SK-N-SH (cell line): Measurements from ENCODE around the gene GLB1L3. TPM values are rescaled to one million over a fixed set of nuclear protein-coding genes. Genes with fewer than 3 reads are reported as not detected.

ENCODE experiments used
- CTCF ChIA-PET: fragments of 300-600, 350-600 bp; formaldehyde crosslinking; extraction: SDS; loops from one replicate; lab custom pipeline; 2021; lab: Yijun Ruan, JAX
- POLR2A ChIA-PET: fragments of 350-600 bp; sonication (Branson Sonifier 250); formaldehyde crosslinking; extraction: SDS; loops from one replicate; lab custom pipeline; 2020; ENCODE audit warnings: antibody characterized with exemption, inconsistent platforms; lab: Yijun Ruan, JAX
- DNase-seq: peaks from one replicate; pipeline ENCODE4 v3.0.0; 2012
- H2AFZ ChIP-seq: fragments of 200-600 bp; sonication (generic); 2 replicates; pipeline ENCODE4 v1.8.1; 2016; ENCODE audit warnings: antibody characterized with exemption, mild to moderate bottlenecking, low read depth
- H3F3A ChIP-seq: fragments of 200-600 bp; sonication (generic); replicated peaks from 2 replicates; pipeline ENCODE3; 2016; ENCODE audit warnings: antibody characterized with exemption, mild to moderate bottlenecking; ENCODE audit not compliant: insufficient read depth
- H3K27ac ChIP-seq, 2 experiments: fragments of 200-500 bp in 1 of 2; fragments of 200-600 bp in 1 of 2; sonication (Bioruptor generic) in 1 of 2; sonication (generic), shearing (Covaris generic) in 1 of 2; 2 replicates each; pipeline versions ENCODE4 v1.5.1 to v1.6.1; 2014 to 2016; ENCODE audit warnings: low read depth in 2 of 2, inconsistent platforms in 1 of 2, low read length in 1 of 2, mild to moderate bottlenecking in 1 of 2, mixed read lengths in 1 of 2
- H3K27me3 ChIP-seq: fragments of 200-600 bp; sonication (generic), shearing (Covaris generic); 2 replicates; pipeline ENCODE4 v1.6.1; 2016; ENCODE audit warnings: mixed run types; ENCODE audit not compliant: insufficient read depth
- H3K36me3 ChIP-seq, 2 experiments: fragments of 200-500 bp in 1 of 2; fragments of 200-600 bp in 1 of 2; sonication (Bioruptor generic) in 1 of 2; sonication (generic) in 1 of 2; replicated peaks in 1 of 2; 2 replicates each; pipeline versions ENCODE3 to v1.5.1; 2014 to 2016; ENCODE audit warnings: low read length in 1 of 2, mild to moderate bottlenecking in 1 of 2; ENCODE audit not compliant: insufficient read depth in 2 of 2, control insufficient read depth in 1 of 2
- H3K4me1 ChIP-seq, 2 experiments: fragments of 200-500 bp in 1 of 2; fragments of 200-600 bp in 1 of 2; sonication (Bioruptor generic) in 1 of 2; sonication (generic), shearing (Covaris generic) in 1 of 2; 2 replicates each; pipeline versions ENCODE4 v1.5.1 to v1.6.1; 2014 to 2016; ENCODE audit warnings: low read depth in 1 of 2, low read length in 1 of 2, mixed run types in 1 of 2; ENCODE audit not compliant: insufficient read depth in 2 of 2, control insufficient read depth in 1 of 2
- H3K4me2 ChIP-seq: fragments of 200-600 bp; sonication (generic), shearing (Covaris generic); 2 replicates; pipeline ENCODE4 v1.6.1; 2017; ENCODE audit warnings: mixed run types
- H3K4me3 ChIP-seq, 2 experiments: fragments of 200-500 bp in 1 of 2; fragments of 200-600 bp in 1 of 2; sonication (Bioruptor generic) in 1 of 2; sonication (generic), shearing (Covaris generic) in 1 of 2; 2 replicates each; pipeline versions ENCODE4 v1.5.1 to v1.8.1; 2014 to 2016; ENCODE audit warnings: low read depth in 2 of 2, inconsistent platforms in 1 of 2, low read length in 1 of 2, mild to moderate bottlenecking in 1 of 2, mixed read lengths in 1 of 2, moderate library complexity in 1 of 2
- H3K79me2 ChIP-seq: fragments of 200-600 bp; sonication (generic); 2 replicates; pipeline ENCODE4 v1.8.1; 2017; ENCODE audit warnings: mild to moderate bottlenecking; ENCODE audit not compliant: insufficient read depth
- H3K9ac ChIP-seq: fragments of 200-600 bp; sonication (generic); 2 replicates; pipeline ENCODE4 v1.6.1; 2017; ENCODE audit warnings: mixed run types
- H3K9me2 ChIP-seq: fragments of 200-600 bp; sonication (generic); 2 replicates; pipeline ENCODE4 v1.6.1; 2017; ENCODE audit warnings: mixed run types
- H3K9me3 ChIP-seq: fragments of 200-600 bp; sonication (generic); 2 replicates; pipeline ENCODE4 v1.6.1; 2017; ENCODE audit warnings: mixed run types, mild to moderate bottlenecking, moderate library complexity
- H4K20me1 ChIP-seq: fragments of 200-600 bp; sonication (generic); 2 replicates; pipeline ENCODE4 v1.6.1; 2017; ENCODE audit warnings: mild to moderate bottlenecking, mixed run types; ENCODE audit not compliant: insufficient read depth
- CHD2 ChIP-seq: fragments of 150-350 bp; IDR thresholded peaks from 2 replicates; pipeline ENCODE4 v1.6.1; 2018; ENCODE audit warnings: low read length; ENCODE audit not compliant: partially characterized antibody
- CTCF ChIP-seq: fragments of 200-600 bp; sonication (generic); IDR thresholded peaks from 2 replicates; pipeline ENCODE4 v1.6.1; 2017; ENCODE audit warnings: antibody characterized with exemption, mild to moderate bottlenecking, moderate library complexity
- FOSL2 ChIP-seq: IDR thresholded peaks from 2 replicates; pipeline ENCODE4 v1.4.0; 2012; ENCODE audit warnings: low read depth, mild to moderate bottlenecking, moderate library complexity, borderline replicate concordance
- FOXJ3 ChIP-seq: sonication (generic); formaldehyde crosslinking; IDR thresholded peaks from 2 replicates; pipeline ENCODE4 v1.5.1; 2020; ENCODE audit warnings: mild to moderate bottlenecking, missing genetic modification reagents
- GATA2 ChIP-seq: sonication (generic); formaldehyde crosslinking; IDR thresholded peaks from 2 replicates; pipeline ENCODE4 v1.5.0; 2020; ENCODE audit warnings: mild to moderate bottlenecking, missing genetic modification reagents
- MAX ChIP-seq: IDR thresholded peaks from 2 replicates; pipeline ENCODE4 v1.4.0; 2012; ENCODE audit warnings: low read depth
- MEF2A ChIP-seq: IDR thresholded peaks from 2 replicates; pipeline ENCODE4 v1.4.0; 2012; ENCODE audit warnings: low read depth, borderline replicate concordance
- RAD21 ChIP-seq: IDR thresholded peaks from 2 replicates; pipeline ENCODE4 v1.6.1; 2012; ENCODE audit warnings: mild to moderate bottlenecking, low read length
- REST ChIP-seq: IDR thresholded peaks from 2 replicates; pipeline ENCODE4 v1.6.1; 2012; ENCODE audit warnings: mild to moderate bottlenecking, low read depth, low read length, moderate library complexity
- RXRA ChIP-seq: IDR thresholded peaks from 2 replicates; pipeline ENCODE4 v1.4.0; 2012; ENCODE audit warnings: low read depth, mild to moderate bottlenecking, borderline replicate concordance
- SIN3A ChIP-seq: IDR thresholded peaks from 2 replicates; pipeline ENCODE4 v1.6.1; 2012; ENCODE audit warnings: low read depth, mild to moderate bottlenecking, low read length, moderate library complexity, borderline replicate concordance
- WGBS: methylation state at CpG from one replicate; pipeline ENCODE4 v1.1.6; 2017; ENCODE audit warnings: low lambda C conversion rate; 5-methylcytosine and 5-hydroxymethylcytosine counted together
- polyA plus RNA-seq, 3 experiments: library from polyadenylated mRNA; depleted of rRNA; stranded (reverse); fragments of >200 nt; gene quantifications; 2 replicates each; pipeline ENCODE4 v1.2.3, GENCODE V29; 2012

The GLB1L3 gene
- polyA plus RNA-seq, 1 of the 3 experiments (the other 2 are of a cell fraction) = not detected

- TF ChIP-seq REST = no peak
- TF ChIP-seq, all 33 proteins: peak for 0
Observed at GRCh38 chr11:134347441-134347840, 71.3 kb downstream of the GLB1L3 start (continued).

GRCh38 chr11:134349109-134349801, 73.1 kb downstream of the GLB1L3 start:
- H4K20me1 ChIP-seq = no peaks in the 10 kb centered on the region
- no peak overlapping the region for H2AFZ ChIP-seq
- no peaks in the 10 kb centered on the region for H3K9me3 ChIP-seq
- H3K9ac ChIP-seq = no peak overlapping the region
- no peak overlapping the region for H3K4me3 ChIP-seq
- H3K4me1 ChIP-seq = no peaks in the 10 kb centered on the region
- DNase-seq = no peak
- WGBS = 37% methylated on average over 6 of the region's 6 CpGs
- POLR2A ChIA-PET = no interaction called here
- CTCF ChIA-PET = interaction anchor here (0.9 kb wide), 1 partner anchor 10 kb away, joined by 4 read pairs; no protein-coding TSS in a partner anchor
- TF ChIP-seq GATA2 (CRISPR knock-in tag) = no peak
- TF ChIP-seq MEF2A = no peak
- TF ChIP-seq FOSL2 = no peak
- no peak for TF ChIP-seq CHD2
- TF ChIP-seq MAX = no peak
- no peak for TF ChIP-seq RXRA
- TF ChIP-seq FOXJ3 (CRISPR knock-in tag) = no peak
- TF ChIP-seq CTCF = no peak
- no peak for TF ChIP-seq RAD21
- TF ChIP-seq SIN3A = no peak
- H3K27ac ChIP-seq = no peak overlapping the region
- no peaks in the 10 kb centered on the region for H3F3A ChIP-seq
- H3K79me2 ChIP-seq = no peaks in the 10 kb centered on the region
- no peaks in the 10 kb centered on the region for H3K27me3 ChIP-seq
- no peak overlapping the region for H3K4me2 ChIP-seq
- H3K36me3 ChIP-seq = no peaks in the 10 kb centered on the region
- H3K9me2 ChIP-seq = no peaks in the 10 kb centered on the region
